ENCODE measurements around the gene RAD51B.
"Not testable (repeated sequence)": the region's sequence is repeated elsewhere in the genome, so short reads cannot be mapped to it uniquely, and the experiment has no call there.

RAD51B gene

GRCh38 chr14:68691031-68691791, 871.6 kb downstream of the RAD51B start:
- no peak for DNase-seq (ENCODE audit: low read depth)

GRCh38 chr14:68691792-68692118, 872.2 kb downstream of the RAD51B start:
- no peak for DNase-seq (ENCODE audit: low read depth)

DNA sequence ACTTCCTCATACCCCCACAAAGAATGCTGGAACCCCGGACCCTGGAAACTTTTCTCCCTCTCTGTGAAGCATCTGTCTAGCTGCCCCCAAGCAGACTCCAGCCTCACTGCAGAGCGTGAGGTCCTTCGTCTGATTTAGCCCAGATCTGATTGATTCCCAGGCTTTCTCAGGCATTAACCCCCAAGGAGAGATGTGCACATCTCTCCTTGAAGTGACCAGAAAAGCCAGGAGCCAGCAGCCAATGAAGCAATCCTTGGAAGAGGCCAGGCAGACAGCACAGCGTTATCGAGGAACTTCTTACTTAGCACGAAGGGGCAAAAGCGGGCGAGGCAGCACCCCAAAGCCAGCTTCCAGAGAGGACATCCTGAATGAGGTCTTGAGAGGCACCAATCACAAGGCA, 872.6 kb downstream of the RAD51B start:
- no peak for DNase-seq (ENCODE audit: low read depth)

- DNase-seq (ENCODE audit: low read depth): no peak
These were observed 873.6 kb downstream of the RAD51B start for GRCh38 chr14:68692916-68693771.

GRCh38 chr14:68693926-68694325, 874.3 kb downstream of the RAD51B start:
- DNase-seq (ENCODE audit: low read depth): no peak

DNA sequence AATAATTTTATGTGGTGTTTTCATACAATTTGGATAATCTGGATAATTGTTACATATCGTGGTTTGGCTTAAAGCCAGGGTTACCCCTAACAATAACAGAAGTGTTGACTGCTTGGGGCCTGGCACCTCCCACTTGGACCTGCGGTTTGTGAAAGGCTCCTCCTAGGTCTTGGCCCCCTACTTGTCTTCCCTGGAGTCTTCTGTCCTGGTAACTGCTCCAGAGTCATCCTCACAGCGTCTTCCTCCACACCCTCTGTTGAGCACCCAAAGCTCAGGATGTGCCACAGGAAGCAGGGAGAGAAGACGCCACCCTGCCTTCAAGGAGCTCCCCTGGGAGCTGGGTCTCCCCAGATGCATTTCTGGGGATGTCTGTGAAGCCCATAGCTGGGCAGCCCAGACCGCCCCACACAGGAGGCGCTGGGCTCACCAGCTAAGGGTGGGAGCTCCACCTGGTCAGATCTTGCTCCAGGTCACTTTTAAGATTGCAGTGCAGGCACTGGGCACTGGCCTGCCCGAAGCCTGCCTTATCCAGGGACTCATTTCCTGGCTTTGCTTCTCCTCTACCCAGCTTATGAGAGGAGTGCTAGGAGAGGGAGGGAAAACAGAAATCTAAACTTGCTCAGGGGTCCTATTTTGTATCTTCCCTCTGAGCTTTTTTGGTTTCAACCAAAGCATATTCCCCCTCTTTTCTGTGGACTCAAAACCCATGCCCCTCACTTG, 875.1 kb downstream of the RAD51B start:
- no peak for DNase-seq (ENCODE audit: low read depth)

GRCh38 chr14:68695326-68695768, 875.8 kb downstream of the RAD51B start:
- DNase-seq (ENCODE audit: low read depth): no peak

DNA sequence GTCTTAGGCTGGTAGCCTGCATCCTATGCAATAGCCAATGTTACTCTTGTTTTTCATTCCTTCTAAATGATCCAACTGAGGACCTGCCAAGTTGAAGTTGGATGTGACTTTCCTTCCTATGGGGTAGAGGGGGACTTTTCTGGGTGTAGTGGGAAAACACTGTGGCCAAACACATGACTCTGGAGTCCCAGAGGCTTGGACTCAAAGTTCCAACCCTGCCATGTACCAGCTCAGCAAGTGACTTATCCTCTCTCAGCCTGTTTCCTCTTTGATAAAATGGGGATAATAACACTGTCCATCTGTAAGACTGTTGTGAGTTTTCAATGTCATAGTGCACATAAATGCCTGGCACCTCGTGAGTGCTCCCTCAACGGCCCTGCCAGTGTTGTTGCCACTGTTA, 876.3 kb downstream of the RAD51B start:
- no peak for DNase-seq (ENCODE audit: low read depth)

DNA sequence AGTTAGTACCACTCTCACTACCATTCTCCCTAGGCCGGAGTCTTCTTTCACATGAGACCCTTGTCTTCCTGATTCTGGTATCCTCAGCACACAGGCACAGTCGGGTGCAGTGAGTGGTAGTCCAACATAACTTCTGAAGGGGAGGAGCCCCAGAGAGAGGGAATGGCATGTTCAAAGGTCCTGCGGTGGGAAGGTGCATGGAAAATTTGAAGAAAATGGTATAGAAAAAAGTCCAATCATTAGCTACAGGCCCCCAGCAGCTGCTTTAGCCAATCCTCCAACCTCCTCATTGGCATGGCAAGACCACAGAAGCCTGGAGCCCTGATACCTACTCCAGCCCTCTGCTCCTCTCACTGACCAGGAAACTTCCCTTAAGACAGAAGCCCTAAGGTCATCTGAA, 876.7 kb downstream of the RAD51B start:
- DNase-seq (ENCODE audit: low read depth): no peak

GRCh38 chr14:68696721-68697495, 877.3 kb downstream of the RAD51B start:
- DNase-seq (ENCODE audit: low read depth): no peak

- DNase-seq (ENCODE audit: low read depth): not testable (repeated sequence)
These were observed 879.2 kb downstream of the RAD51B start for GRCh38 chr14:68698773-68699172.

DNA sequence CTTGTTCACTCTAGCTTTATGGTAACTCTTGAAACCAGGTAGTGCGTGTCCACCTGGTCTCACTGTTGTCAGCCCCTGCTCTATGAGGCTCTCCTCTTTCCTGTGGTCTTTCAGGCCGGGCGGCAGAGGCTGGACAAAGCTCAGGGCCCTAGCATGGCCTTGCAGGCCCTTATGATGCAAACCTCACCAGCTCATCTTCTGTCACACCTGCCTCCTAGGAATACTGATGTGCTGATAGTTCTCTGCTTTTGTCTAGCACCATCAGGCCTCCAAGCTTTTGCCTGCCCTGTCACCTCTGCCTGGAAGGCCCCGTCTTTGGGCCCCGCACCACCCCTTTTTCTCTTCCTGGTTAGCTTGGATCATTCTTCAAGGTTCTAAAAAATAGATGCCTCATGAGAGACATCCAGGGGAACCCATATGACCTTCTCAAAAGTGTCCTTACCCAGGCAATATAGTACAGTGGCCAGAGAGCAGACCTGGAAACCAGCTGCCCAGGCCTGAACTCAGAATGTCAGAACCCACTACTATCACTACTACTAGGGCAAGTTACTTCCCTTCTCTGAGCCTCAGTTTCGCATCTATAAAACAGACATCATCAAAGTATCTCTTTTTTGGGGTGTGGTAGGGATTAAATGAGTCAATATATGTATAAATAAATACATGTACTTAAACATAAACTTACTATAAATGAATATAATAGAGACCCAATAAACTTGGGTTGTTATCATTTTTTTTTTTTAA, 881.6 kb downstream of the RAD51B start:
- DNase-seq (ENCODE audit: low read depth): no peak

GRCh38 chr14:68702135-68702534, 882.6 kb downstream of the RAD51B start:
- no peak for DNase-seq (ENCODE audit: low read depth)

DNA sequence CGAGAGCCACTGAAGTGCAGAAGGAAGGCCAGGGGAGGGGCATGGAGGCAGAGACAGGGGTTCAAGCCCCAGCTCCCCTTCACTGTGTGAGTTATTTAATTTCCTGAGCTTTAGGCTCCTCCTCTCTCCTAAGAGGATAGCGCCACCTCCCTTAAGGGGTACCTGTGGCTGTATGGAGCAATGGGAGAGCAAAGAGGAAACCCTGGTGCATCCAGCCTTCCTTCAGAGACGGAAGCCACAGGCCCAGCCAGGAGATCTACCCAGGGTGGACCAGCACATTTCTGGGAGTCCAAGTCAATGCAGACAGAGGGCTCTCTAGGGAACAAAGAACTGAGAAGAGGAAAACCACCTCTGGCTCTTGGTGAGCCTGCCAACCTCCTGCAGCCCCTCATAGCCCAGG, 883.0 kb downstream of the RAD51B start:
- no peak for DNase-seq (ENCODE audit: low read depth)

- no peak for DNase-seq (ENCODE audit: low read depth)
These were observed 883.5 kb downstream of the RAD51B start for GRCh38 chr14:68703093-68703492.

DNA sequence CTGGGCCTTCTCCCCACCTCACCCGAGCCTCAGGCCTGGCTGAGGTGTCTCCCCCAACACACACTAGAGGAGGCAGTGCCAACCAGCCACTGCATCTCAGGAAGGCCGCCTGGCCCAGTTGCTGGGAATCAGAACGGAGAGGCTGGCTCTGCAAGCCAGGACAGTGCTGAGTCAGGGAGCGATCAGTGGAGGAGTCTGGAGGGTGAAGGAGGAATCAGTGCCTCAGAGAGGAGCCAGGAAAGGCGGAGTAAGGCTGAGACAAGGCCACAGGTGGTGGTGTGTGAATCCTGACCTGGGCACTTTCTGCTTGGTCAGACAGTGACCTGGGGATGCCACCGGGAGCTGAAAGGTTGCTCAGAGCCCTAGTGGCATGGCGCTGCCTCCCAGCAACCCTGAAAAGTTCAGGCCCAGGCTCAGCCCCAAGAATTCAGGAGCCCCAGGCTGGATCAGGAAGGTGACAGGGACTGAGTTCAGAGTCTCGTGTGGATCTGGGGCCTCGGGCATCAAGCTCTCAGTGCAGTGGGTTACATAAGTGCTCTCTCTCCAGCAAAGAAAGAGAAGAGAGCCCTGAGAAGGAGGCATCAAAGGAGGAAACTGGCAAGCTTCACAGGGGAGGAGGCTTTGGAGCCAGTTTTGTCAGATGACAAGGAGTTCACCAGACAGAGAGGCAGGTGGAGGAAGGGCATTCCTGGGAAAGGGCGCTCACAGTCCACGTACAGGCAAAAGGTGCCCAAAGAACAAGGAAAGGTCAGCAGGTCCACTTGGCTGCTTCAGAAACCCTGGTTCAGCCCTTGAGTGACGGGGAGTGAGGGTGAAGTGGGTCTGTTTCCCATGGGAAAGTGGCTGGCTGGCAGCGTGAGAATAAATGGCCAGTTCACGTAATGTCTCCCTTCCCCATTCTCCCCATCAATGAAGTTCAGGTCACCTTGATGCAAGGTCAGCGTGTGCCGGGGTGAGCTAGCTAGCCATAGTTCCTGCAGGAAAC, 885.4 kb downstream of the RAD51B start:
- DNase-seq (ENCODE audit: low read depth): no peak

DNA sequence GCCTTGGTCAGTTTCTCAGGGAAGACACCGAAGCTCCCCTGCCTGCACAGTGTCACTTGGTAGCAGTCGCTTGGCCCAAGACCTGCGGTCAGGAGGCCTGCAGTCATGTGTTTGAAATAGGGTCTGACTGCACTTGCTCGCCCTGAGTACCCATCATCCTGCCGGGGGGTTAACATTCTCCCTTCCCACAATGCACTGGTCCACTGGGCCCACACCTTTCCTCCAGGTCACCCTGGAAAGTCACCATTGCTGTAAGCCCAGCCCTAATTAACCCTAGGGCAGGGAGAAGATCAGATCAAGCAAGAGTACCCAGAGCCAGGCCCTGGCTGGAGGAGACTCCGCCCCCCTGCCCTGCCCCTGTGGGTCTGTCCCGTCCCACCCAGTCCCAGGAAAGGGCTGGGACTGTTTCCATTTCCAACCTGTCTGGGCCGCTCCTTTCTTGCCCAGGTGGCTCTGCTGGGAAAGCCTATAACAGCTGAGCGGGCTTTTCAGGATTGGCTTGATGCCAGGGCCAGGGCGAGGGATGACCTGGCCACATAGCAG, 886.2 kb downstream of the RAD51B start:
- no peak for DNase-seq (ENCODE audit: low read depth)

GRCh38 chr14:68707482-68707881, 887.9 kb downstream of the RAD51B start:
- DNase-seq (ENCODE audit: low read depth): no peak

DNA sequence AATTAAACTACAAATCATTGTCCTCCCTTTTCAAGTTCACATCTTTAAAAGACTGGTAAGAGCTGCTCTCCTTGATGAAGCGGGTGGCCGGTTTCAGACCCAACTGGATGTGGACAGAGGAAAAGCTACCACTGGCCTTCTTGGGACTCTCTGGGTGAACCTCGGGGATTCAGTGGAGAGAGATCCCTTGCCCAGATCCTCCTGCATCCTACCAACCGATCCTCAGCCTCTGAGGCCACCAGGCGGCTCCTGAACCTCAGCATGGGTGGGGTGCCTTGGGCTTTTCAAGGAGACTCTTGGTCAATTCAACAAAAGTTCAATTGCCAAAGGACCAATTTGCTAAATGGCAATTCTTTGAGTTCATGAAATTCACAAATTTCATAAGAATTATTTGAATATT, 888.8 kb downstream of the RAD51B start:
- DNase-seq (ENCODE audit: low read depth): no peak

DNA sequence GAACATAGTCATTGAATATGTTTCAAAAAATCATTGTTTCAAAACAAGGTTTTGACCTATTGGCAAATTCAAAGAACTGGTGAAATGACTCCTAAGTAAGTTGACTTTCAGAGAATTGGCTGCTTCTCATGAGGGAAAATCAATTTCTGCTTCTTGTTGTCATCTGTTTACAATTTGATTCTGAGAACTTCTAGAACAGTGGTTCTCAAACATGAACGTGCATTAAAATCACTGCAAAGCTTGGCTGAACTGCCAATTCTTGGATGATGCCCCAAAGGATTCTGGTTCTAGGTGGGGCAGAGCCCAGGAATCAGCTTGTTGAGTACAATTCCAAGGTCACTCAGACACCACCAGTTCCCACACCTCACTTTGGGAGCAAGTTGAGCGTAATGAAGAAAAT, 889.4 kb downstream of the RAD51B start:
- no peak for DNase-seq (ENCODE audit: low read depth)

All from stimulated activated CD4-positive, alpha-beta T cell treated with anti-CD3 and anti-CD28 coated beads, Interleukin-2, amount 100 ng/mL, for 4 hours (primary cell).